HAP-1 (cell line): ENCODE results near the gene TOX3.
A peak's percentile ranks its signal among the peaks of the same experiment; 100 is the strongest.

ENCODE experiments used
- DNase-seq, 2 experiments: peaks; one replicate each; pipeline ENCODE4 v3.0.0-alpha.2; 2016 to 2020; ENCODE audit warnings: low spot score in 2 of 2
- H3K27me3 ChIP-seq: fragments of 250-450 bp; sonication (Bioruptor Pico); 2 replicates; pipeline ENCODE4 v1.5.1; 2020; ENCODE audit warnings: low read depth, mild to moderate bottlenecking, moderate library complexity
- H3K36me3 ChIP-seq: fragments of 250-450 bp; sonication (Bioruptor Pico); replicated peaks from 2 replicates; pipeline ENCODE4 v1.5.1; 2020; ENCODE audit warnings: mild to moderate bottlenecking
- H3K4me1 ChIP-seq: fragments of 250-450 bp; sonication (Bioruptor Pico); 2 replicates; pipeline ENCODE4 v1.5.1; 2020; ENCODE audit warnings: mild to moderate bottlenecking
- H3K4me3 ChIP-seq: fragments of 250-450 bp; sonication (Bioruptor Pico); 2 replicates; pipeline ENCODE4 v1.5.1; 2020; ENCODE audit warnings: mild to moderate bottlenecking, moderate library complexity
- H3K9me3 ChIP-seq: fragments of 250-450 bp; sonication (Bioruptor Pico); 2 replicates; pipeline ENCODE4 v1.5.1; 2020; ENCODE audit warnings: mild to moderate bottlenecking, moderate library complexity
- in situ Hi-C: fragments of 300-500 bp; cut with MboI; formaldehyde crosslinking; loops from 3 replicates; pipeline ENCODE4 v1.14.3; 2020; ENCODE audit warnings: low sequenced_read_pairs, inconsistent platforms, mixed read lengths

The TOX3 gene

DNA sequence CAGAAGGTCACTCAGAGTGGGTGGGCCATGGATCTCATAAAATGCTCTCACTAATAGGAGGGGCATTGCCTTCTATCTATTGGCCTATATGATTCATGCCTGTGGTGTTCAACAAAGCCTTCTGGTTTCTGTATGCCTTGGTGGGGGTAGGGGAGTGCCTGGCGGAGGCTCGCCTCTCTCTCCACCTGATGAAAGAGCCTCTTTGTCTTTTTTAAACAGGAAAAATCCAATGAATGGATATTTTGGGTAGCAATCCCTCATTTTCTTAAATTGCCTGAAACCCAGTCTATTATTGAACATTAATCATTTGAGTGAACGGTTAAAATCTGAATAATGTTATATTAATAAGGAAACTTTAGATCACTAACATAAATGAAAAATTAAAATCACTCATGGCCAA is 90.6 kb downstream of the TOX3 start:
- no peak overlapping the region for H3K4me3 ChIP-seq
- H3K9me3 ChIP-seq, result no peaks in the 10 kb centered on the region
- H3K36me3 ChIP-seq, result no peaks in the 10 kb centered on the region
- peaks cover 25% of the 10 kb centered on the region for H3K4me1 ChIP-seq
- no peaks in the 10 kb centered on the region for H3K27me3 ChIP-seq
- in situ Hi-C loops, result no loop called here
- DNase-seq, result peak in 1 of 2 experiments; percentile 18

DNA sequence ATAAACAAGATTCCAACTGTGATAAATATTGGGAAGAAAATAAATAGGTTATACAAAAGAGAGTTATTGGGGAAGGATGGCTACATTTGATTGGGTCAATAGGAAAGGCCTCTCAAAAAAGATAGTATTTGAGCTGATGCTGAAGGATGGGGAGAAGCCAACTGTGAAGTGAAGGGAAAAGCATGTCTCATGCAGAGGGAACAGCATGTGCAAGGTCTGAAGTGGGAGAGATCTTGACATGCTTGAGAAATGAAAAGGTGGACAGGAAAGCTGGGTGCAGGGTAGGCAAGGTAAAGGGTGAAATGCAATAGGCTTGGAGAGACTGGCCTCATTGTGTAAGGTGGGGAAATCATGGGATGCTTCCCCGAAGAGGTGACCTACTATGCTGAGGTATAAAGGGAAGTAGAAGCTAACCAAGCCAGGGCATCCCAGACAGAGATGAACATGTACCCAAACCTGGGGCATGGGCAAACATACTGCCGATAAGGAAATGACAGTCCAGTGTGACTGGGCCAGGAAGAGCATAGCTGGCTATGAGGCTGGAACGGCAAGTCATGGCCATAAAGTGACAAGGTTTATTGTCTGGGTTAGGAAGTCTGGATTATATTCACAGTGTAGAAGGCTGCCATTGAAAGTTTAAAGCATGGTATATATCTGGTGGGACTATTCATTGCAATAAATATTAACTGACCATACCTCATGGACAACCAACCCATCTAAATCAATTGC is 91.2 kb downstream of the TOX3 start:
- H3K27me3 ChIP-seq, result no peaks in the 10 kb centered on the region
- H3K36me3 ChIP-seq, result no peaks in the 10 kb centered on the region
- DNase-seq, result no peak
- H3K4me3 ChIP-seq, result no peak overlapping the region
- in situ Hi-C loops, result no loop called here
- no peaks in the 10 kb centered on the region for H3K9me3 ChIP-seq
- H3K4me1 ChIP-seq, result peaks cover 19% of the 10 kb centered on the region

DNA sequence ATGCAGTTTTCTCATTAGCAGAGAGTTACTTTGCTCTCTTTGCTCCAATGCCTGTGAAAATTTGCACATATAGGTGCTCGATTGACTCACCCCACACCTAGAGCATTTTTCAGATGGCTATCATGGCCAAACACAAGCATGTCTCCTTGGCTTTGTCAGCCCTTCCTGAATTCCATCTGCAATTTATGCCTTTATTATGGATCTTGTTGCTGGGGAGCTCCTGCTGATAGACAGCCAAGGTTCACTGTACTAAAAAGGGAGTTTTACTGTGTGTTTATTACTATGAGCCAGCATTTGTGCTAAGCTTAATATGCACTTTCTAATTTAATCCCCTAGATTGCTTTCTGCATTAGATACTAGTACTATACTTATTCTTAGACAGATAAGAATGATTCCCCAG is 93.3 kb downstream of the TOX3 start:
- H3K36me3 ChIP-seq, result no peaks in the 10 kb centered on the region; the same call in 1 of the 2 replicates
- in situ Hi-C loops, result no loop called here
- H3K9me3 ChIP-seq, result no peaks in the 10 kb centered on the region
- H3K4me3 ChIP-seq, result no peak overlapping the region
- DNase-seq, result peak in 1 of 2 experiments; percentile 30
- H3K27me3 ChIP-seq, result no peaks in the 10 kb centered on the region
- H3K4me1 ChIP-seq, result peaks cover 15% of the 10 kb centered on the region; the same call in 1 of the 2 replicates

DNA sequence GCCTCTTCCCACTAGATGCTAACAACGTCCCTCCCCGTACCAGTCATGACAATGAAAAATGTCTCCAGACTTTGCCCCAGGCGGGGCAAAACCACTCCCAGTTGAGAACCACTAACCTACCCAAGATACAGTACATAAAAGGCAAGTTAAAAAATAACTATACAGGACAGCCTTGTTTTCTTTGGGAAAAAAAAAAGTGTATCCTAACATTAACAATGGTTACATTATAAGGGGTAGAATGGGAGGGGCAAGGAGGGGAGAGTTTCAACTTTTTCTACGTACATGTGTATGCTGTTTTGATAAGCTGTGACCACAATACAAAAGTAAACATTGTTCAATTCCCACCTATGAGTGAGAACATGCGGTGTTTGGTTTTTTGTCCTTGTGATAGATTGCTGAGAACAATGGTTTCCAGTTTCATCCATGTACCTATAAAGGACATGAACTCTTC is 94.9 kb downstream of the TOX3 start:
- H3K27me3 ChIP-seq, result no peaks in the 10 kb centered on the region
- in situ Hi-C loops, result no loop called here
- no peaks in the 10 kb centered on the region; the same call in 1 of the 2 replicates for H3K36me3 ChIP-seq
- H3K4me1 ChIP-seq, result peaks cover 15% of the 10 kb centered on the region; the same call in 1 of the 2 replicates
- DNase-seq, result no peak
- H3K4me3 ChIP-seq, result no peak overlapping the region
- no peaks in the 10 kb centered on the region for H3K9me3 ChIP-seq

- in situ Hi-C loops, result no loop called here
- no peaks in the 10 kb centered on the region for H3K27me3 ChIP-seq
- no peak for DNase-seq
- H3K9me3 ChIP-seq, result no peaks in the 10 kb centered on the region
- H3K36me3 ChIP-seq, result no peaks in the 10 kb centered on the region; the same call in 1 of the 2 replicates
- H3K4me3 ChIP-seq, result no peak overlapping the region
- H3K4me1 ChIP-seq, result peaks cover 8% of the 10 kb centered on the region
Observed at GRCh38 chr16:52450916-52451315, 96.0 kb downstream of the TOX3 start.

DNA sequence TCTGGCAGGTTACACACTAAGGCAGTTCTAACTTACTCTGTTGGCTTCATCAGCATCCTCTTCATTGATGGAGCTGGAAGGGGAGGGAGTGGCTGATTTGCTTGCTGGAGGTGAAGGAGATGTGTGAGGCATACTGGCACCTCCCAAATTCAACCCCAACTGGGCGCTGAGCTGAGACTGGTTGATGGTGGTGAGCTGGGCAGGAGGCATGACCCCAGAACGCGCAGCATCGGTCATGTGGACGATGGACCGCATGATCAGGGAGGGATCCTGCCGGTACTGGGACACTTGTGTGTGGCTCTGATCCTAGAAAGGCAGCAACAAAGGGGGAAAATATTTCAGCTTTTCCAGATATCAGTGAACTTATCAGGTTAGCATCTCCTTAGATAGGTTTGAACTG is 96.7 kb downstream of the TOX3 start:
- no peak overlapping the region for H3K4me3 ChIP-seq
- H3K36me3 ChIP-seq, result no peaks in the 10 kb centered on the region; the same call in 1 of the 2 replicates
- in situ Hi-C loops, result no loop called here
- H3K27me3 ChIP-seq, result no peaks in the 10 kb centered on the region
- H3K4me1 ChIP-seq, result peaks cover 15% of the 10 kb centered on the region
- no peaks in the 10 kb centered on the region for H3K9me3 ChIP-seq
- DNase-seq, result no peak

- H3K4me1 ChIP-seq, result peaks cover 13% of the 10 kb centered on the region
- H3K4me3 ChIP-seq, result no peak overlapping the region
- in situ Hi-C loops, result no loop called here
- DNase-seq, result peak; percentile 32 to 71
- no peaks in the 10 kb centered on the region; the same call in 1 of the 2 replicates for H3K36me3 ChIP-seq
- no peaks in the 10 kb centered on the region for H3K27me3 ChIP-seq
- no peaks in the 10 kb centered on the region for H3K9me3 ChIP-seq
Observed at GRCh38 chr16:52446080-52446479, 100.9 kb downstream of the TOX3 start.

DNA sequence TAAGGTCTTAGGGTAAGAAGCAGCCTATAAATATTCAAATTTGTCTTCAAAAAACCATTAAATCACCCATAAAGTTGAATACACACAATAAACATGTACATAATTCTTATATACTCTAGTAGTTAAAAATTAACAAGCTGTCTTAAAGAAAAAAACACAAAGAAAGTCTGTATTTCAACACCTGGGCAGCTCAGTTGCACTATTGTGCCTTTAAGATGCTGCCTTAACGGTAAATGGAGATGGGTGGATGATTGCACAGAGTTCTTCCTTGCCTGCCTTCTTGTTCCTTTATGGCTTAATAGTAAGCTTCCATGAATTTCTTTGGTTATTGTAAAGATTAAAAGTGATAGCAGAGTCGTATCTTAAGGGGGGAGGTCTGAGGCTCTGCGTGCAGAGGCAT is 105.1 kb downstream of the TOX3 start:
- H3K4me1 ChIP-seq, result peaks cover 13% of the 10 kb centered on the region
- no peaks in the 10 kb centered on the region for H3K36me3 ChIP-seq
- no peak for DNase-seq
- in situ Hi-C loops, result no loop called here
- H3K9me3 ChIP-seq, result no peaks in the 10 kb centered on the region
- no peak overlapping the region for H3K4me3 ChIP-seq
- no peaks in the 10 kb centered on the region for H3K27me3 ChIP-seq

GRCh38 chr16:52440248-52440647 is 106.7 kb downstream of the TOX3 start:
- in situ Hi-C loops, result no loop called here

GRCh38 chr16:52439750-52440149 is 107.2 kb downstream of the TOX3 start:
- no peaks in the 10 kb centered on the region for H3K27me3 ChIP-seq
- peaks cover 14% of the 10 kb centered on the region for H3K4me1 ChIP-seq
- no peaks in the 10 kb centered on the region for H3K9me3 ChIP-seq
- no peak overlapping the region for H3K4me3 ChIP-seq
- DNase-seq, result no peak
- H3K36me3 ChIP-seq, result no peaks in the 10 kb centered on the region
- in situ Hi-C loops, result no loop called here

More at GRCh38 chr16:52440248-52440647, 106.7 kb downstream of the TOX3 start:
- no peak for DNase-seq
- H3K4me3 ChIP-seq, result no peak overlapping the region
- no peaks in the 10 kb centered on the region for H3K27me3 ChIP-seq
- no peaks in the 10 kb centered on the region for H3K9me3 ChIP-seq
- no peaks in the 10 kb centered on the region for H3K36me3 ChIP-seq
- peaks cover 15% of the 10 kb centered on the region for H3K4me1 ChIP-seq

GRCh38 chr16:52439171-52439701 is 107.7 kb downstream of the TOX3 start:
- in situ Hi-C loops, result no loop called here
- H3K27me3 ChIP-seq, result no peaks in the 10 kb centered on the region
- H3K4me1 ChIP-seq, result peaks cover 14% of the 10 kb centered on the region
- H3K36me3 ChIP-seq, result no peaks in the 10 kb centered on the region
- DNase-seq, result no peak
- no peaks in the 10 kb centered on the region for H3K9me3 ChIP-seq
- H3K4me3 ChIP-seq, result no peak overlapping the region

GRCh38 chr16:52437277-52437670 is 109.7 kb downstream of the TOX3 start:
- in situ Hi-C loops, result no loop called here
- no peaks in the 10 kb centered on the region for H3K27me3 ChIP-seq

DNA sequence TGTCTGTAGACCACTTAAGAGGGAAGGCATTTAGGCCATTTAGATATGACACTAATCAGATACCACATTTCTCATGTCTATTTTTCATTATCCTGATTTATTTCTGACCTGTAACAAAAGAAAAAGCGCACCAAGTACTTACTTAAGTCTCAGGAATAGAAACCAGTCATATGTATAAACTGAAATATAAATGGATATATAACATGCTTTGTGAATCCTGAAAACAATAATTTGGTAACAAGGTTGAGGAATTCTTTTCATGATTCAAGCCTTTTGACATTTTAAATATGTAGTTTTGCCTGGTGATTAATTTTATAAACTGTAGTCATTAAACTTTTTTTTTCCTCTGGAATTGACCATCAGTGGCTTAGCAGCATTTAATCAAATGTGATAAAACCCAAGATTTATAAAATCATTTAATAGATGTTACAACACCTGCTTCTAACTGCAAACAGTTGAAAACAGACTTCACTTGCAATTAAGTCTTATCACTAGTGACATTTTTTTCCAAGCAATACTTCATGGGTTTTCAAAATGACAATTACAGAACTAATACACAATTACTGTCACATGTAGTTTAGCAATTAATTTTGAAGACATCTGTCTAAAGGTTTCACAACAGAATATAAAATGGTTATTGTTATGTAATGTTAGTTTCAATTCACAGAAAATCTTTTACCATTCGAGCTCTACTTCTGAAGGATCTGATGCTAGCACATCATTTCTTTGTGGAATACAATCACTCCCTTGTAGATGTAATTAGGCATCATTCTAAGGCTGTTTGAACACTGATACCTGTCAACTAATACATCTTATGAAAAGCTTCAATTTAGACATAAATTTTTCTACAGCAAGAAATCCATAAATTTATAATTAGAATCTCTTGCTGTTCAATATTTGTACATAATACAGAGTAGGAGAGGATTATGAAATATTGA is 110.3 kb downstream of the TOX3 start:
- DNase-seq, result no peak
- H3K9me3 ChIP-seq, result no peaks in the 10 kb centered on the region
- no peaks in the 10 kb centered on the region for H3K27me3 ChIP-seq
- peaks cover 14% of the 10 kb centered on the region for H3K4me1 ChIP-seq
- no peak overlapping the region for H3K4me3 ChIP-seq
- no peaks in the 10 kb centered on the region for H3K36me3 ChIP-seq
- in situ Hi-C loops, result no loop called here

More at GRCh38 chr16:52437277-52437670, 109.7 kb downstream of the TOX3 start:
- Histone ChIP-seq H3K9me3 (no peaks in the 10 kb centered on the region), H3K36me3 (no peaks in the 10 kb centered on the region), H3K4me1 (peaks cover 14% of the 10 kb centered on the region), H3K4me3 (no peak overlapping the region)
- DNase-seq, result no peak
